Suprapubic skin (tissue), 4 donors: Measurements from ENCODE around the gene PCBP3. TPM values are rescaled to one million over a fixed set of nuclear protein-coding genes. Genes with fewer than 3 reads are reported as not detected.
A peak's percentile ranks its signal among the peaks of the same experiment; 100 is the strongest.

Experiments used
- DNase-seq, 2 donors: peaks; one replicate each; pipeline ENCODE4 v3.0.0-alpha.2; 2019; ENCODE audit warnings: low spot score in 2 of 2
- H3K27ac ChIP-seq: fragments of 200-600 bp; sonication (generic); one replicate; pipeline ENCODE4 v1.5.1; 2019
- H3K27me3 ChIP-seq: fragments of 200-600 bp; sonication (generic); one replicate; pipeline ENCODE4 v1.5.1; 2019
- H3K36me3 ChIP-seq: fragments of 200-600 bp; sonication (generic); one replicate; pipeline ENCODE4 v1.5.1; 2019
- H3K4me1 ChIP-seq: fragments of 200-600 bp; sonication (generic); one replicate; pipeline ENCODE4 v1.5.1; 2019
- H3K4me3 ChIP-seq: fragments of 200-600 bp; sonication (generic); one replicate; pipeline ENCODE4 v1.5.1; 2019; ENCODE audit warnings: mild to moderate bottlenecking
- H3K9me3 ChIP-seq: fragments of 200-600 bp; sonication (generic); one replicate; pipeline ENCODE4 v1.5.1; 2019
- EP300 ChIP-seq: sonication (generic); formaldehyde crosslinking; IDR thresholded peaks from one replicate; pipeline ENCODE4 v1.6.1; 2017; ENCODE audit warnings: antibody characterized with exemption
- POLR2A ChIP-seq, 2 donors: fragments of 450-650 bp; IDR thresholded peaks; one replicate each; pipeline ENCODE4 v1.6.1; 2017; ENCODE audit warnings: antibody characterized with exemption in 2 of 2, mild to moderate bottlenecking in 2 of 2, moderate library complexity in 2 of 2
- POLR2AphosphoS5 ChIP-seq, 3 donors: sonication (generic); formaldehyde crosslinking; IDR thresholded peaks; one replicate each; pipeline ENCODE4 v1.6.1; 2017; ENCODE audit warnings: antibody characterized with exemption in 3 of 3
- WGBS: methylation state at CpG from one replicate; pipeline ENCODE4 v1.1.5; 2018; 5-methylcytosine and 5-hydroxymethylcytosine counted together
- total RNA-seq, 4 donors: library from RNA; depleted of rRNA; stranded (reverse); fragments of >200 nt; gene quantifications; one replicate each; pipeline ENCODE4 v1.1.0, GENCODE V29; 2016
- TF ChIP-seq, protein P1 (sequence below), 2 donors: fragments of 200-600 bp in 1 of 2; fragments of 450-650 bp in 1 of 2; sonication (generic) in 1 of 2; IDR thresholded peaks; one replicate each; pipeline ENCODE4 v1.5.1; 2016 to 2019; ENCODE audit warnings: antibody characterized with exemption in 2 of 2, mild to moderate bottlenecking in 1 of 2, moderate library complexity in 1 of 2

PCBP3 gene
- total RNA-seq, 4 donors from 2014 or later = 0.97 to 7.3 (median 2.7) TPM

DNA sequence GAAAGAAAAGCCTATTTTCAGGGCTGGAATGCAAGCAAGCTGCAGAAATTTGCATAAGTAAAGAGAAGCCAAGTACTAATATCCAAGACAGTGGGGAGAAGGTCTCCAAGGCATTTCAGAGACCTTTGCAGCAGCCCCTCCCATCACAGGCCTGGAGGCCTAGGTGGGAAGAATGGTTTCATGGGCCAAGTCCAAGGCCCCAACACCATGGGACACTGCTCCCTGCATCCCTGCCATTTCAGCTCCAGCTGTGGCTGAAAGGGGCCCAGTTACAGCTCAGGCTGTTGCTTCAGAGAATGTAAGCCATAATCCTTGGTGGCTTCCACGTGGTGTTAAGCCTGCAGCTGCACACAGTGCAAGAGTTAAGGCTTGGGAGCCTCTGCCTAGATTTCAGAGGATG, 321.1 kb downstream of the PCBP3 start:
- Histone ChIP-seq H3K4me3 (no peak overlapping the region), H3K27ac (no peak overlapping the region), H3K27me3 (no peaks in the 10 kb centered on the region), H3K4me1 (peaks cover 7% of the 10 kb centered on the region), H3K9me3 (no peaks in the 10 kb centered on the region), H3K36me3 (no peaks in the 10 kb centered on the region)
- peak in 1 of 2 donors; percentile 21 for DNase-seq
- WGBS = no CpG with 5 or more reads among the region's 1 CpG
- TF ChIP-seq, protein P1, sequence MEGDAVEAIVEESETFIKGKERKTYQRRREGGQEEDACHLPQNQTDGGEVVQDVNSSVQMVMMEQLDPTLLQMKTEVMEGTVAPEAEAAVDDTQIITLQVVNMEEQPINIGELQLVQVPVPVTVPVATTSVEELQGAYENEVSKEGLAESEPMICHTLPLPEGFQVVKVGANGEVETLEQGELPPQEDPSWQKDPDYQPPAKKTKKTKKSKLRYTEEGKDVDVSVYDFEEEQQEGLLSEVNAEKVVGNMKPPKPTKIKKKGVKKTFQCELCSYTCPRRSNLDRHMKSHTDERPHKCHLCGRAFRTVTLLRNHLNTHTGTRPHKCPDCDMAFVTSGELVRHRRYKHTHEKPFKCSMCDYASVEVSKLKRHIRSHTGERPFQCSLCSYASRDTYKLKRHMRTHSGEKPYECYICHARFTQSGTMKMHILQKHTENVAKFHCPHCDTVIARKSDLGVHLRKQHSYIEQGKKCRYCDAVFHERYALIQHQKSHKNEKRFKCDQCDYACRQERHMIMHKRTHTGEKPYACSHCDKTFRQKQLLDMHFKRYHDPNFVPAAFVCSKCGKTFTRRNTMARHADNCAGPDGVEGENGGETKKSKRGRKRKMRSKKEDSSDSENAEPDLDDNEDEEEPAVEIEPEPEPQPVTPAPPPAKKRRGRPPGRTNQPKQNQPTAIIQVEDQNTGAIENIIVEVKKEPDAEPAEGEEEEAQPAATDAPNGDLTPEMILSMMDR (IDR thresholded peaks at IDR 0.05) = no peak
- TF ChIP-seq EP300 (no peak), POLR2A (IDR thresholded peaks at IDR 0.05) (no peak), POLR2AphosphoS5 (IDR thresholded peaks at IDR 0.05) (no peak)

DNA sequence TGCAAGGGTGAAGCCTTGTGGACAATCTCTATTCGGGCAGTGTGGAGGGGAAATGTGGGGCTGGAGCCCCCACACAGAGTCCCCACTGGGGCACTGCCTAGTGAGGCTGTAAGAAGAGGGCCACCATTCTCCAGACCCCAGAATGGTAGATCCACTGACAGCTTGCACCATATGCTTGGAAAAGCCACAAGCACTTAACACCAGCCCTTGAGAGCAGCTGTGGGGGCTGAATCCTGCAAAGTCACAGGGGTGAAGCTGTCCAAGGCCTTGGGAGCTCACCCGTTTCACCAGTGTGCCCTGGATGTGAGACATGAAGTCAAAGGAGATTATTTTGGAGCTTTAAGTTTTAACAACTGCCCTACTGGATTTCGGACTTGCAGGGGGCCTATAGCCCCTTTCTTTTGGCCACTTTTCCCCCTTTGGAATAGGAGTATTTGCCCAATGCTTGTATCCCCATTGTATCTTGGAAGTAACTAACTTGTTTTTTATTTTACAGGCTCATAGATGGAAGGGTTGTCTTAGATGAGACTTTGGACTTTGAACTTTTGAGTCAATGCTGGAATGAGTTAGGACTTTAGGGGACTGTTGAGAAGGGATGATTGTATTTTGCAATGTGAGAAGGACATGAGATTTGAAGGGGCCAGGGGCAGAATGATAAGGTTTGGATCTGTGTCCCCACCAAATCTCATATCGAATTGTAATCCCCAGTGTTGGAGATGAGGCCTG, 321.7 kb downstream of the PCBP3 start:
- Histone ChIP-seq H3K27me3 (no peaks in the 10 kb centered on the region), H3K4me3 (no peak overlapping the region), H3K9me3 (no peaks in the 10 kb centered on the region), H3K27ac (no peak overlapping the region), H3K4me1 (peaks cover 5% of the 10 kb centered on the region), H3K36me3 (no peaks in the 10 kb centered on the region)
- 98% methylated on average over 3 of the region's 4 CpGs for WGBS
- DNase-seq = peak in 1 of 2 donors; percentile 36
- TF ChIP-seq POLR2AphosphoS5 (IDR thresholded peaks at IDR 0.05) = no peak
- TF ChIP-seq POLR2A (IDR thresholded peaks at IDR 0.05) = no peak
- TF ChIP-seq, protein P1 (IDR thresholded peaks at IDR 0.05) = no peak

DNA sequence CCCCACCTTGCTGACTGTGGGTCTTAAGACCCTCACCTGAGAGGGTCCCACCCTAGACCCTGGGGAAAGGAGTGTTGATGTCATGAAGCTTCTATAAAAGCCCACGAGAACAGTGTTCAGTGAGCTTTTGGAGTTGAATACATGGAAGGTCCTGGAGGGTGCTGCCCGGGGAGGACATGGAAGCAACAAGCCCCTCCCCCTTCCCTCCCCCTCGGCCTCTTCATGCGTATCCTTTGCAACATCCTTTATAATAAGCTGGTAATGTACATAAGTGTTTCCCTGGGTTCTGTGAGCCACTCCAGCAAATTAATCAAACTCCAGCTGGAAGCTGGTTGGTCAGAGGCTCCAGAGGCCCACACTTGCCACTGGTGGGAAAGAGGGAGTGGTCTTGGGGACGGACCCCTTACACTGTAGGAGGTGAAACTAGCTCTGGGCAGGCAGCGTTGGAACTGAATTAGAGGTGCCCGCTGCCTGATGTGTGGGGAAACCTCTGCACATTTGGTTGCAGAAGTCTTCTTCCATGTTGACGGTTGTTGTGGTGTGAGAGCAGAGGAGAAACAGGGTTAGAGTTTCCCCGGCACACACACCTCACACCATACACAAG, 323.4 kb downstream of the PCBP3 start:
- TF ChIP-seq POLR2AphosphoS5 (IDR thresholded peaks at IDR 0.05) (no peak), EP300 (no peak), POLR2A (IDR thresholded peaks at IDR 0.05) (no peak)
- TF ChIP-seq, protein P1 (IDR thresholded peaks at IDR 0.05) = no peak
- 80% methylated on average over 9 of the region's 9 CpGs for WGBS
- H3K4me3 ChIP-seq = no peak overlapping the region

DNA sequence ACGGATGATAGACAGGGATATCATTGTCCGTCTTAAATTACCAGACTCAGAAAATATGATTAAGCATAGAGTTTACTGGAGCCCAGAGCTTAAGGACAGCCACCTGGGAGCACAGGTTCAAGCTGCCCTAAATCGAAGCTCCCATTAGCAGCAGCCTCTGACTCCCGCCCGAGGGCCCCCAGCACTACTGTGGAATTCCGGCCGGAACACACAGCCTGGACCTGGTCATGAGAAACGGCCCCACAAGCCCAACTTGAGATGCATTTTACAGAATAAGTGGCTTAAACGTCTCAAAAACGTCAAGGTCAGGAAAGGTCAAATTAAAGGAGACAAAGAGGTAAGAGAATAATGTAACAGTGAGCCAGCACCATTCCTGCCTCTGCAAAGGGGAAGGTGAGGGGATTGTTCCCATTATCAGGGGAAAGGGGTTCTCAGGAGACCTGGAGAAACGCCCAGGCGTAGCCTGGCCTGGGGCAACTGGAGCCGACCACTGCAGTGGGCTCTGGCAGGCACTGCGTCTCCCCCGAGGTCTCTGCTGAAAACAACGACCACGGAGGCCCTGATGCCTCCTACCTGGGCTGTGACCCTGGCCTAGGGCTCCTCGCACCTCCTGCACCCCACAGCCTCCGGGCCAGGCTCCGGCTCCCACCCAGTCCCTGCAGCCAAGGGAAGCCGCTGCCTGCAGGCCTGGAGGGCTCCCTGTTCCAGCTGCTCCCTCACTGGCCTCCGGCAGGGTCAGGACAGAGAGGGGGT, 326.6 kb downstream of the PCBP3 start:
- WGBS = 69% methylated on average over 20 of the region's 22 CpGs
- H3K27ac ChIP-seq = no peak overlapping the region
- peaks cover 4% of the 10 kb centered on the region for H3K27me3 ChIP-seq
- no peaks in the 10 kb centered on the region for H3K36me3 ChIP-seq
- H3K4me3 ChIP-seq = no peak overlapping the region
- DNase-seq = peak in 1 of 2 donors; percentile 65
- no peaks in the 10 kb centered on the region for H3K9me3 ChIP-seq
- H3K4me1 ChIP-seq = peaks cover 49% of the 10 kb centered on the region
- TF ChIP-seq, protein P1 (IDR thresholded peaks at IDR 0.05) = no peak
- TF ChIP-seq POLR2A (IDR thresholded peaks at IDR 0.05) (no peak), POLR2AphosphoS5 (IDR thresholded peaks at IDR 0.05) (no peak), EP300 (no peak)

More for the DNA sequence above, 323.4 kb downstream of the PCBP3 start:
- H3K27ac ChIP-seq = no peak overlapping the region
- no peaks in the 10 kb centered on the region for H3K27me3 ChIP-seq
- peaks cover 22% of the 10 kb centered on the region for H3K4me1 ChIP-seq
- H3K9me3 ChIP-seq = no peaks in the 10 kb centered on the region
- no peaks in the 10 kb centered on the region for H3K36me3 ChIP-seq
- DNase-seq = peak in 1 of 2 donors; percentile 38
